ENCODE data around the gene IGFBP6. TPM values are rescaled to one million over a fixed set of nuclear protein-coding genes. Genes with fewer than 3 reads are reported as not detected.

The IGFBP6 gene
- total RNA-seq, 1 donor from 2014 or later = 195 TPM

Small RNA genes lying within 50 kb of the gene (microRNA-seq; reads per million reads assigned to microRNA genes)
- 2.2 reads per million for gene MIR6757 (ENCODE audit: borderline number of aligned reads)

Other genes with a start within 250 kb of the IGFBP6 start
- not detected for gene KRT78, start 248.7 kb upstream of the IGFBP6 start, total RNA-seq
- 5.7 TPM for gene KRT8, start 192.6 kb upstream of the IGFBP6 start, total RNA-seq
- gene KRT18, start 148.5 kb upstream of the IGFBP6 start, total RNA-seq = 4.6 TPM
- 393 TPM for gene EIF4B, start 91.2 kb upstream of the IGFBP6 start, total RNA-seq
- 210 TPM for gene TNS2, start 47.6 kb upstream of the IGFBP6 start, total RNA-seq
- 46.2 TPM for gene SPRYD3, start 18.3 kb upstream of the IGFBP6 start, total RNA-seq
- gene SOAT2, start 5.8 kb downstream of the IGFBP6 start, total RNA-seq = not detected
- gene ZNF740, start 83.1 kb downstream of the IGFBP6 start, total RNA-seq = 39.7 TPM
- gene CSAD, start 83.3 kb downstream of the IGFBP6 start, total RNA-seq = 296 TPM
- gene ITGB7, start 109.6 kb downstream of the IGFBP6 start, total RNA-seq = 2.3 TPM
- 18.0 TPM for gene RARG, start 134.5 kb downstream of the IGFBP6 start, total RNA-seq
- gene ESPL1, start 170.6 kb downstream of the IGFBP6 start, total RNA-seq = 0.67 TPM
- gene PFDN5, start 197.9 kb downstream of the IGFBP6 start, total RNA-seq = 371 TPM
- gene MYG1, start 202.0 kb downstream of the IGFBP6 start, total RNA-seq = 41.4 TPM
- 36.4 TPM for gene AAAS, start 223.9 kb downstream of the IGFBP6 start, total RNA-seq
- not detected for gene SP7, start 238.7 kb downstream of the IGFBP6 start, total RNA-seq